Neural crest cell (in vitro differentiated cells): Measurements from ENCODE around the gene CCL5. TPM values are rescaled to one million over a fixed set of nuclear protein-coding genes. Genes with fewer than 3 reads are reported as not detected.

Source experiments
- DNase-seq: peaks from one replicate; pipeline ENCODE4 v3.0.0; 2021; ENCODE audit warnings: low read depth, mixed read lengths, low spot score
- H3K27ac Mint-ChIP-seq: one replicate; pipeline ENCODE4 v1.8.0; 2021; ENCODE audit warnings: mild to moderate bottlenecking, mixed read lengths; ENCODE audit not compliant: unreplicated experiment
- H3K27me3 Mint-ChIP-seq: 2 replicates; pipeline ENCODE4 v1.8.0; 2021; ENCODE audit warnings: low read depth, mild to moderate bottlenecking, mixed read lengths
- H3K36me3 Mint-ChIP-seq: 2 replicates; pipeline ENCODE4 v1.8.0; 2021; ENCODE audit warnings: low read depth, mild to moderate bottlenecking, mixed read lengths
- H3K4me1 Mint-ChIP-seq: 2 replicates; pipeline ENCODE4 v1.8.0; 2021; ENCODE audit warnings: mixed read lengths
- H3K4me3 Mint-ChIP-seq: one replicate; pipeline ENCODE4 v1.8.0; 2021; ENCODE audit warnings: mild to moderate bottlenecking, mixed read lengths
- H3K9me3 Mint-ChIP-seq: 2 replicates; pipeline ENCODE4 v1.8.0; 2021; ENCODE audit warnings: mixed read lengths
- CTCF ChIP-seq: fragments of 200-600 bp; sonication (generic); conservative IDR thresholded peaks from 2 replicates; pipeline ENCODE4 v1.5.0; 2021; ENCODE audit warnings: antibody characterized with exemption, mild to moderate bottlenecking
- total RNA-seq: library from RNA; stranded (reverse); gene quantifications from 2 replicates; pipeline ENCODE4 v1.2.1, GENCODE V29; 2021

Gene CCL5
- total RNA-seq, 1 donor from 2014 or later: not detected

- H3K36me3 Mint-ChIP-seq: no peaks in the 10 kb centered on the region
- H3K4me1 Mint-ChIP-seq: no peaks in the 10 kb centered on the region
- no peak overlapping the region for H3K4me3 Mint-ChIP-seq
- no peak for DNase-seq
- no peak for TF ChIP-seq CTCF
- no peaks in the 10 kb centered on the region for H3K27me3 Mint-ChIP-seq
- H3K9me3 Mint-ChIP-seq: peaks cover 3% of the 10 kb centered on the region
- H3K27ac Mint-ChIP-seq: peak overlapping the region; percentile 58
Observed at GRCh38 chr17:35895636-35896587, 15.8 kb upstream of the CCL5 start.

- Mint-ChIP-seq H3K27me3 (no peaks in the 10 kb centered on the region), H3K36me3 (no peaks in the 10 kb centered on the region), H3K4me3 (no peak overlapping the region), H3K9me3 (peaks cover 3% of the 10 kb centered on the region), H3K4me1 (no peaks in the 10 kb centered on the region), H3K27ac (no peak overlapping the region)
- no peak for TF ChIP-seq CTCF
- DNase-seq: no peak
Observed at GRCh38 chr17:35894206-35894605, 14.0 kb upstream of the CCL5 start.

GRCh38 chr17:35893751-35894150 is 13.6 kb upstream of the CCL5 start:
- Mint-ChIP-seq H3K27me3 (no peaks in the 10 kb centered on the region), H3K27ac (no peak overlapping the region), H3K4me1 (no peaks in the 10 kb centered on the region), H3K36me3 (no peaks in the 10 kb centered on the region), H3K4me3 (no peak overlapping the region), H3K9me3 (peaks cover 3% of the 10 kb centered on the region)
- no peak for TF ChIP-seq CTCF
- no peak for DNase-seq

GRCh38 chr17:35892091-35893035 is 12.2 kb upstream of the CCL5 start:
- Mint-ChIP-seq H3K27me3 (no peaks in the 10 kb centered on the region), H3K4me1 (no peaks in the 10 kb centered on the region), H3K27ac (no peak overlapping the region), H3K36me3 (no peaks in the 10 kb centered on the region), H3K4me3 (no peak overlapping the region), H3K9me3 (peaks cover 3% of the 10 kb centered on the region)
- no peak for DNase-seq
- TF ChIP-seq CTCF: no peak

- H3K36me3 Mint-ChIP-seq: no peaks in the 10 kb centered on the region
- H3K9me3 Mint-ChIP-seq: peaks cover 3% of the 10 kb centered on the region
- no peak overlapping the region for H3K27ac Mint-ChIP-seq
- H3K4me3 Mint-ChIP-seq: no peak overlapping the region
- no peak for TF ChIP-seq CTCF
- no peaks in the 10 kb centered on the region for H3K27me3 Mint-ChIP-seq
- no peak for DNase-seq
- no peaks in the 10 kb centered on the region for H3K4me1 Mint-ChIP-seq
Observed at GRCh38 chr17:35891269-35891668, 11.1 kb upstream of the CCL5 start.
